ENCODE measurements around the gene TMEM205. TPM values are rescaled to one million over a fixed set of nuclear protein-coding genes. Genes with fewer than 3 reads are reported as not detected.

The TMEM205 gene
- total and polyA plus RNA-seq, 2 of the 13 experiments (the other 11 are each of a cell fraction or from before 2014, with no cell fraction given): 45.5 to 98.7 TPM

DNA sequence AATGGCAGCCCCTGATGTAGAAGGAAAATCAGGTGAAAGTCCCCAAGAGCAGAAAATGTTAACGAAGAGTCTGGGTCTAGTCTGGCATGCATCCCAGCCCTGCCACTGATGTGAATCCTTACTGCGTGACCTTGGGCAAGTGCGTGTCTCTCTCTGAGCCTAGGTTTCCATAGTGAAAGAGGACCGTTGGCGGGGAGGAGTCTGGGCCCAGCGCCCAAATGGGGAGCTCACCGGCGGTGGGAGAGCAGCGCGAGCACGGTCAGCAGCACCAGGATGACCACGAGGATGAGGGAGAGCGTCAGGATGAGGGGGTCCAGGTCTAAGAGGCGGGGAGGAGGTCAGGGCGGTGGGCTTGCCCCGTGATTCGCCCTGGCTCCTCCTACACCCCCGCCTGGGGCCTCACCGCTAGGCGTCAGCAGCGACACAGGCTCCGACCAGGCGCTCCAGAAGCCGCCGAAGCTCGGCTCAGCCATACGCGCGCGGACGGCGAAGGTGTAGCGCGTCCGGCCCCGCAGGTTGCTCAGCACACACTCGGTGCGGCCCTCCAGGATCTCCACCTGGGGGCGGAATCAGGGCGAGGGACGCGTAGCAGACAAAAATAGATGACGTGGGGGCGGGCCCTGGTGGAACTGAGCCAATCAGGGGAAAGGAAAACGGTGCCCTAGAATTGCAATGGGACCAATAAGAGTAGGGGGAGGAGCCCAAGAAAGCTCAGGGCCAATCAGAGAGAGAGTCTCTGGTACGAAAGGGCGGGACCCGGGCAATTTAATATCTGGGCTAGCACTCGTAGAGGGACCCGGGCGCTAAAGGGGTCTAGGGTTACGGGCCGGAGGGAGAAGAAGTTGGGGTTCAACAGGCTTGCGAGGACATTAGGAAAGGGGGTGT, 34.8 kb upstream of the TMEM205 start (continued):
- TF ChIP-seq, protein P1, sequence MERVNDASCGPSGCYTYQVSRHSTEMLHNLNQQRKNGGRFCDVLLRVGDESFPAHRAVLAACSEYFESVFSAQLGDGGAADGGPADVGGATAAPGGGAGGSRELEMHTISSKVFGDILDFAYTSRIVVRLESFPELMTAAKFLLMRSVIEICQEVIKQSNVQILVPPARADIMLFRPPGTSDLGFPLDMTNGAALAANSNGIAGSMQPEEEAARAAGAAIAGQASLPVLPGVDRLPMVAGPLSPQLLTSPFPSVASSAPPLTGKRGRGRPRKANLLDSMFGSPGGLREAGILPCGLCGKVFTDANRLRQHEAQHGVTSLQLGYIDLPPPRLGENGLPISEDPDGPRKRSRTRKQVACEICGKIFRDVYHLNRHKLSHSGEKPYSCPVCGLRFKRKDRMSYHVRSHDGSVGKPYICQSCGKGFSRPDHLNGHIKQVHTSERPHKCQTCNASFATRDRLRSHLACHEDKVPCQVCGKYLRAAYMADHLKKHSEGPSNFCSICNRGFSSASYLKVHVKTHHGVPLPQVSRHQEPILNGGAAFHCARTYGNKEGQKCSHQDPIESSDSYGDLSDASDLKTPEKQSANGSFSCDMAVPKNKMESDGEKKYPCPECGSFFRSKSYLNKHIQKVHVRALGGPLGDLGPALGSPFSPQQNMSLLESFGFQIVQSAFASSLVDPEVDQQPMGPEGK (CRISPR knock-in tag; IDR thresholded peaks at IDR 0.05): no peak; the same call in 1 of the 2 replicates
- TF ChIP-seq, protein P2, sequence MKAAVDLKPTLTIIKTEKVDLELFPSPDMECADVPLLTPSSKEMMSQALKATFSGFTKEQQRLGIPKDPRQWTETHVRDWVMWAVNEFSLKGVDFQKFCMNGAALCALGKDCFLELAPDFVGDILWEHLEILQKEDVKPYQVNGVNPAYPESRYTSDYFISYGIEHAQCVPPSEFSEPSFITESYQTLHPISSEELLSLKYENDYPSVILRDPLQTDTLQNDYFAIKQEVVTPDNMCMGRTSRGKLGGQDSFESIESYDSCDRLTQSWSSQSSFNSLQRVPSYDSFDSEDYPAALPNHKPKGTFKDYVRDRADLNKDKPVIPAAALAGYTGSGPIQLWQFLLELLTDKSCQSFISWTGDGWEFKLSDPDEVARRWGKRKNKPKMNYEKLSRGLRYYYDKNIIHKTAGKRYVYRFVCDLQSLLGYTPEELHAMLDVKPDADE (CRISPR knock-in tag; IDR thresholded peaks at IDR 0.05): no peak
- TF ChIP-seq PLRG1 (conservative IDR thresholded peaks at IDR 0.05): no peak
- TF ChIP-seq, protein P3, sequence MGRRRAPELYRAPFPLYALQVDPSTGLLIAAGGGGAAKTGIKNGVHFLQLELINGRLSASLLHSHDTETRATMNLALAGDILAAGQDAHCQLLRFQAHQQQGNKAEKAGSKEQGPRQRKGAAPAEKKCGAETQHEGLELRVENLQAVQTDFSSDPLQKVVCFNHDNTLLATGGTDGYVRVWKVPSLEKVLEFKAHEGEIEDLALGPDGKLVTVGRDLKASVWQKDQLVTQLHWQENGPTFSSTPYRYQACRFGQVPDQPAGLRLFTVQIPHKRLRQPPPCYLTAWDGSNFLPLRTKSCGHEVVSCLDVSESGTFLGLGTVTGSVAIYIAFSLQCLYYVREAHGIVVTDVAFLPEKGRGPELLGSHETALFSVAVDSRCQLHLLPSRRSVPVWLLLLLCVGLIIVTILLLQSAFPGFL (CRISPR knock-in tag; IDR thresholded peaks at IDR 0.05): no peak
- peak; percentile 56 for TF ChIP-seq ZNF792 (CRISPR knock-in tag; IDR thresholded peaks at IDR 0.05)
- TF ChIP-seq RFX1 (IDR thresholded peaks at IDR 0.05): no peak
- no peak for TF ChIP-seq SKI (IDR thresholded peaks at IDR 0.05; ENCODE audit: partially characterized antibody)
- TF ChIP-seq ZFP82 (CRISPR knock-in tag; IDR thresholded peaks at IDR 0.05; ENCODE audit: borderline replicate concordance): no peak
- no peak for TF ChIP-seq ZNF841 (CRISPR knock-in tag; IDR thresholded peaks at IDR 0.05; ENCODE audit: borderline replicate concordance)
- TF ChIP-seq AGO1 (IDR thresholded peaks at IDR 0.05; ENCODE audit: low read depth, low read length, poor library complexity, severe bottlenecking): peak; percentile 65
- TF ChIP-seq ZFYVE20 (CRISPR knock-in tag; IDR thresholded peaks at IDR 0.05; ENCODE audit: borderline replicate concordance, low read depth): no peak
- TF ChIP-seq, protein P4, sequence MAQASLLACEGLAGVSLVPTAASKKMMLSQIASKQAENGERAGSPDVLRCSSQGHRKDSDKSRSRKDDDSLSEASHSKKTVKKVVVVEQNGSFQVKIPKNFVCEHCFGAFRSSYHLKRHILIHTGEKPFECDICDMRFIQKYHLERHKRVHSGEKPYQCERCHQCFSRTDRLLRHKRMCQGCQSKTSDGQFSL (CRISPR knock-in tag; IDR thresholded peaks at IDR 0.05): 0 out of 2 replicates have a peak, but pooled peaks have one; percentile 16
- no peak for TF ChIP-seq ZBTB42 (CRISPR knock-in tag; IDR thresholded peaks at IDR 0.05)
- TF ChIP-seq, protein P5, sequence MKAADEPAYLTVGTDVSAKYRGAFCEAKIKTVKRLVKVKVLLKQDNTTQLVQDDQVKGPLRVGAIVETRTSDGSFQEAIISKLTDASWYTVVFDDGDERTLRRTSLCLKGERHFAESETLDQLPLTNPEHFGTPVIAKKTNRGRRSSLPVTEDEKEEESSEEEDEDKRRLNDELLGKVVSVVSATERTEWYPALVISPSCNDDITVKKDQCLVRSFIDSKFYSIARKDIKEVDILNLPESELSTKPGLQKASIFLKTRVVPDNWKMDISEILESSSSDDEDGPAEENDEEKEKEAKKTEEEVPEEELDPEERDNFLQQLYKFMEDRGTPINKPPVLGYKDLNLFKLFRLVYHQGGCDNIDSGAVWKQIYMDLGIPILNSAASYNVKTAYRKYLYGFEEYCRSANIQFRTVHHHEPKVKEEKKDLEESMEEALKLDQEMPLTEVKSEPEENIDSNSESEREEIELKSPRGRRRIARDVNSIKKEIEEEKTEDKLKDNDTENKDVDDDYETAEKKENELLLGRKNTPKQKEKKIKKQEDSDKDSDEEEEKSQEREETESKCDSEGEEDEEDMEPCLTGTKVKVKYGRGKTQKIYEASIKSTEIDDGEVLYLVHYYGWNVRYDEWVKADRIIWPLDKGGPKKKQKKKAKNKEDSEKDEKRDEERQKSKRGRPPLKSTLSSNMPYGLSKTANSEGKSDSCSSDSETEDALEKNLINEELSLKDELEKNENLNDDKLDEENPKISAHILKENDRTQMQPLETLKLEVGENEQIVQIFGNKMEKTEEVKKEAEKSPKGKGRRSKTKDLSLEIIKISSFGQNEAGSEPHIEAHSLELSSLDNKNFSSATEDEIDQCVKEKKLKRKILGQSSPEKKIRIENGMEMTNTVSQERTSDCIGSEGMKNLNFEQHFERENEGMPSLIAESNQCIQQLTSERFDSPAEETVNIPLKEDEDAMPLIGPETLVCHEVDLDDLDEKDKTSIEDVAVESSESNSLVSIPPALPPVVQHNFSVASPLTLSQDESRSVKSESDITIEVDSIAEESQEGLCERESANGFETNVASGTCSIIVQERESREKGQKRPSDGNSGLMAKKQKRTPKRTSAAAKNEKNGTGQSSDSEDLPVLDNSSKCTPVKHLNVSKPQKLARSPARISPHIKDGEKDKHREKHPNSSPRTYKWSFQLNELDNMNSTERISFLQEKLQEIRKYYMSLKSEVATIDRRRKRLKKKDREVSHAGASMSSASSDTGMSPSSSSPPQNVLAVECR (CRISPR knock-in tag; IDR thresholded peaks at IDR 0.05; ENCODE audit: borderline replicate concordance): peak; percentile 83
- TF ChIP-seq PRPF4 (IDR thresholded peaks at IDR 0.05; ENCODE audit: low read depth, low read length, poor library complexity, severe bottlenecking): no peak
- TF ChIP-seq ZNF546 (CRISPR knock-in tag; conservative IDR thresholded peaks at IDR 0.05): no peak; the same call in 1 of the 2 replicates
- TF ChIP-seq SMARCE1 (IDR thresholded peaks at IDR 0.05; ENCODE audit: borderline replicate concordance): no peak
- peak; percentile 74; the same call in 1 of the 2 replicates for TF ChIP-seq KLF11 (CRISPR knock-in tag; IDR thresholded peaks at IDR 0.05)
- TF ChIP-seq HNRNPK (IDR thresholded peaks at IDR 0.05; ENCODE audit: low read depth, low read length, poor library complexity, severe bottlenecking): peak; percentile 51
- TF ChIP-seq WIZ (CRISPR knock-in tag; IDR thresholded peaks at IDR 0.05): no peak; the same call in 1 of the 2 replicates
- peak; percentile 27; the same call in 1 of the 2 replicates for TF ChIP-seq ZFY (CRISPR knock-in tag; IDR thresholded peaks at IDR 0.05)
